Epithelial cell of umbilical artery (primary cell): ENCODE data around the gene PSD. TPM values are rescaled to one million over a fixed set of nuclear protein-coding genes. Genes with fewer than 3 reads are reported as not detected.

Source experiments
- total RNA-seq: library from RNA; depleted of rRNA; stranded (reverse); fragments of >200 nt; gene quantifications from 2 replicates; pipeline ENCODE4 v1.2.3, GENCODE V29; 2014

The PSD gene
- total RNA-seq = under 0.01 and 0.46 TPM in 2 replicates

GRCh38 chr10:102418622-102419268, at the start of gene PSD:
TSS of gene PSD (minus strand) at chr10:102418785. CDS start at chr10:102417038, 1,747 bp downstream.

GRCh38 chr10:102451105-102451969, 32.8 kb upstream of the PSD start, which contains the start of gene C10orf95:
TSS of gene C10orf95 (minus strand) at chr10:102451543. CDS start at chr10:102451093, 450 bp downstream.

DNA sequence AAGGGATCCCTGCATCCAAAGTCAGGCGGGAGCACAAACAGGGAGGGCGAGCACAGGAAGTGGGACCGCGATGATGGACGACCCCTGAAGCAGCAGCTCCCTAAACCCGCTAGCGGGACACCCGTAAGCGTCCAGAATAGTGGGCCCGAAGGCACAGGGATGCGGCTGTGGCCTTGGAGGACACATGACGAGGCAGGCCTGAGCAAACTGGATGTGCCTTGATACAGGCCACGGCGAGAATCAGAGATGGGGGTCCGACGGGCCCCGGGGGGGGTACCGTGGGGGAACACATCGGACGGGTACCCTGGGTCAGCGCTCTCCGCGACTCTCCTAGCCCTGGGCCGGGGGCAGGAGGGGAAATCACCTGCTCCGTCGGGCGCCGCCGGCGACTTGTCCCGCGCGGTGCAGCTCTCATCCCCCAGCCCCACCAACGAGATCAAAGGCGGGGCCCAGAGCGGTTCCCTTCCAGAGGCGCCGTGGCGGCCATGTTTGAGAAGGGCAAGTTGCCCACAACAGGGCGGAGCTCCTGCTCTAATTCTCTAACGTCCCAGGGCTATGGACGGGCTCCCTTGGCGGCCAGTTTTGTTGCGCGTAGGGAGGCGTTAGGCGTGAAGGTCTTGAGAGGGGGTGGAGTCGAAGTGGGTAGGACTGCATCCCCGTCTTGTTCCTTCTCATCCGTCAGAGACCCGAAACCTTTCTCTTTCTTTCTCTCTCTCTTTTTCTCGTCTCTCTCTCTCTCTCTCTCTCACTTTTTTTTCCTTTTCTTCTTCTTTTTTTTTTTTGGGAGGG, 13.8 kb upstream of the PSD start, which contains the start of gene CUEDC2:
TSS of gene CUEDC2 (minus strand) at position 413 of the 789 bp plus-strand sequence. CDS start 7,386 bp downstream, outside the sequence.

GRCh38 chr10:102420714-102421506, 2.3 kb upstream of the PSD start, which contains the start of gene FBXL15:
TSS of gene FBXL15 (plus strand) at chr10:102420836. CDS start at chr10:102421130, 294 bp downstream.

DNA sequence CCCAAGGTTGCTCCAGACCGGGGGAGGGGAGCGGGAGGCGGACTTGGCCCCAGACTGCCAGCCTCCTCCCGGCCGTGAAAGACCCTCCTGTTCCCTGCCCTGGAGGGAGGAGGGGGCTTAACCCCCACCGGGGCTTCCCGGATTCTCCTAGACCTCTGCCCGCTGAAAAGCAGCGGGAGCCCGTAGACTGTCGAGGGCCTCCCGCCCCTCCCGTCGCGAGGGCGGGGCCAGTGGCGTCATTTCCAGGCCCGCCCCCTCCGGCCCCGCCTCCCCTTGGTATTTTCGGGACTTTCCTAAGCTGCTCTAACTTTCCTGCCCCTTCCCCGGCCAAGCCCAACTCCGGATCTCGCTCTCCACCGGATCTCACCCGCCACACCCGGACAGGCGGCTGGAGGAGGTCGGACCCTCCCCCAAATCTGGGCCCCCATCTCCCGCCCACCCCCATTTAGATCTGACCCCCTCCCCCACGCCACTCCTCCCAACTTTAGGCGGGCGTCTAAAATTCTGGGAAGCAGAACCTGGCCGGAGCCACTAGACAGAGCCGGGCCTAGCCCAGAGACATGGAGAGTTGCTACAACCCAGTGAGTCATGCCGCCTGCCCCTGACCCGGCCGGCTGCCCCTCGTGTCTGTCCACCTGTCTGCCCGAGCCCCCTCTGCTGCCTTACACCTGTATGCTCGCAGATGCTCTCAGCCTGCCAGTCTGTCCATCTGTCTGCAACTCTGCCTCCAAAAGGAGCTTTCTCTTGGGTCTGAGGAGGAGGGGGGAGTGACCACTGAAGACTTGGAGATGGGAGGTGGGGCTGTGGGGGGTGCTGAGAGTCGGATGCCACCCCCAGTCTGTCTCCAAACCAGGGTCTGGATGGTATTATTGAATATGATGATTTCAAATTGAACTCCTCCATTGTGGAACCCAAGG, 22.9 kb downstream of the PSD start, which contains the start of gene NFKB2:
TSS of gene NFKB2 (plus strand) at position 306 of the 917 bp plus-strand sequence. CDS start at position 561, 255 bp downstream.

Other genes starting within 250 kb of the PSD start
- not detected in 2 replicates for gene ELOVL3, start 192.5 kb downstream of the PSD start, total RNA-seq
- not detected in 2 replicates for gene PITX3, start 177.3 kb downstream of the PSD start, total RNA-seq
- 13.3 and 13.8 TPM in 2 replicates for gene GBF1, start 173.3 kb downstream of the PSD start, total RNA-seq
- 10.4 and 16.7 TPM in 2 replicates for gene NFKB2, start 23.1 kb downstream of the PSD start, total RNA-seq
- 8.7 and 10.7 TPM in 2 replicates for gene FBXL15, start 2.1 kb upstream of the PSD start, total RNA-seq
- 70.5 and 73.1 TPM in 2 replicates for gene CUEDC2, start 13.8 kb upstream of the PSD start, total RNA-seq
- not detected in 2 replicates for gene C10orf95, start 32.8 kb upstream of the PSD start, total RNA-seq
- 118 and 134 TPM in 2 replicates for gene ACTR1A, start 83.9 kb upstream of the PSD start, total RNA-seq
- 2.6 and 2.7 TPM in 2 replicates for gene SUFU, start 85.2 kb upstream of the PSD start, total RNA-seq
- 54.1 and 66.3 TPM in 2 replicates for gene TRIM8, start 225.7 kb upstream of the PSD start, total RNA-seq